Retina (tissue), 1 donor: ENCODE measurements around the gene ACKR4.

Experiments used
- DNase-seq: peaks from one replicate; pipeline ENCODE4 v3.0.0-alpha.2; 2016

The ACKR4 gene

GRCh38 chr3:132643366-132643765 lies 46.3 kb downstream of the ACKR4 start:
- DNase-seq = no peak

GRCh38 chr3:132645058-132645457 lies 48.0 kb downstream of the ACKR4 start:
- DNase-seq = no peak

GRCh38 chr3:132650153-132650552 lies 53.1 kb downstream of the ACKR4 start:
- DNase-seq = no peak
